HG03196 (cell line): ENCODE data around the gene CRYBG1.
"Not testable (repeated sequence)": the region's sequence is repeated elsewhere in the genome, so short reads cannot be mapped to it uniquely, and the experiment has no call there.

ENCODE experiments used
- ATAC-seq: cut with Tn5 transposase; IDR thresholded peaks from one replicate; pipeline ENCODE4 v1.9.1; 2021; ENCODE audit not compliant: unreplicated experiment

CRYBG1 gene

DNA sequence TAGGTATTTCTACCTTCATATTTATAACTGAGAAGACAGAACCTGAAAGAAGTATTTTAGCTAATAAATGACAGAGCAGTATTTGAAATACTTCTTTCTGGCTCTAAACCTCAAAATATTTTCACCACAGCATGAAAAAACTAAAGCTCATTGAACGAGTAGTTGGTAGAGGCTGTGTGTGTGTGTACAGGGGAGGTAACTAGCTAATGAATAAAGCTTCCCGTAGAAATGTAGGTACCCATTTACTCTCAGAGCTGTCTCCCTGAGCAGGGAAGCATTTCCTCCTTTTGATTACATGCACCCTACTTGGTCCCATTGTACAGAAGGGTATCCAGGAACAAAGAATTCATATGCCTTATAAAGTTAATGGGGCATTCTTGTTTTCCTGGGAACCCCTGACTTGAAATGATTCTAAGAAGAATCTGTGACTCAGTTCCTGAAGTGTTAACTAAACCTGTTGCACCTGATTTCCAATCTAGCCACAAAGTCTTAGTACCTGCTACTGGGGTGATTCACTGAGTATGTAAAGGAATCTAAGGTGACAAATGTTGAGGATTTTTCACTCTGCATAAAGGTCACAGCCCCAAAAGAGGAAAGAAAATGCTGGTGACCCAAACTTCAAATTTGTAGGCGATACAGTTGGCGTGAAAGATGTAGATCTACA is 12.5 kb downstream of the CRYBG1 start:
- no peak for ATAC-seq

DNA sequence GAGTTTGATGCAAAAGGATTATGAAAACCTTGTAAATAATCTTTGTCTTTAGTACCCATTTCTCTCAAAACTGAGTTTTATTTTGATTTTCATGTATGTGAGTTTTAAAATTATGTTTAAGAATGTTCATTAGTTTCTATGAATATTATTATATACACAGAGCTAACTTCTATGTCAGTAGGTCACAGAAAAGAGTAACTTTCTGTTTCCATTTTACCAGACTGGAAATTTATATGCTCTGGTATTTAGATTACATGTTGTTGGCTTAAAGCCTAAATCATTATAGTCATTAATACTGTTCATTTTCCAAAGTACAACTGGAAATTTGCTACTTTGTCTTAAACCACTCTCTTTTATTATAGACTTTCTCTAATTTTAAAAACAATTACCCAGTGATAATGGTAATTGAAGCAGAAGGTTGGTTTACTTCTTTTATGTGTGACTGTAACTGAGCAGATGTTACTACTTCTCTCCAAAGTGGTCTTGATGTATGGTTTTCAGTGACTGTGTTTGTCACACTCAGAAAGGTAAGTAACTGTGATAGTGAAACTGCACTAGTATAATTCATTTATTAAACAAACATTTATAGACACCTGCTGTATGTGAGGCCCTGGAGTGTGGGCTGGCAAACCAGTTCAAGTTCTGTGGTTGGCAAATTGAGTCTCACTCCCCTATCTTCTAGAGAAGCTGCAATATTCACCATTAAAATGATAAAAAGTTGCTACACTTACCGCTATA is 13.2 kb downstream of the CRYBG1 start:
- ATAC-seq = no peak

DNA sequence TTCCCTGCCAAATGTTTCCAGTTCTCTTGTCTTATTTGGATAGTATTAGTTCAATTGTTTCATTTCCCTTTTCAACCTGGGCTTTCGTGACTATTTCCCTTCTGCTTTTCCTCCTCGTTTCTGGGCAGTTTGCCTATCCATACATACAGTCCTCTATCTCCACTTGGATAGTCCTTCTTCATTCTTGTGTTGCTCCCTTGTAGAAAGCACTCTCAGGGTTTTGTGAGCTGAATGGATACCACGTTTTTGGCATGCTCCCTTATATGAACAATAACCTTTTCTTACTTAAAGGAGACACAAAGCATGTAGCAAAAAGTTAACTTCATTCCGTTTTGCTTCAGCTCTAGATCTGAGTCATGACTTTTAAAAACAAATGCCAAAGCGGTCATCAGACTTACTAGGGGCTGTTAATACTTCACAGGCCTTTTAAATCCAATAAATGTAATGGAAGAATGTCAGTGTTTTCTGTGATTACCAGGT is 16.6 kb downstream of the CRYBG1 start:
- ATAC-seq = no peak

- ATAC-seq = no peak
These were observed 19.4 kb downstream of the CRYBG1 start for GRCh38 chr6:106379951-106380350.

DNA sequence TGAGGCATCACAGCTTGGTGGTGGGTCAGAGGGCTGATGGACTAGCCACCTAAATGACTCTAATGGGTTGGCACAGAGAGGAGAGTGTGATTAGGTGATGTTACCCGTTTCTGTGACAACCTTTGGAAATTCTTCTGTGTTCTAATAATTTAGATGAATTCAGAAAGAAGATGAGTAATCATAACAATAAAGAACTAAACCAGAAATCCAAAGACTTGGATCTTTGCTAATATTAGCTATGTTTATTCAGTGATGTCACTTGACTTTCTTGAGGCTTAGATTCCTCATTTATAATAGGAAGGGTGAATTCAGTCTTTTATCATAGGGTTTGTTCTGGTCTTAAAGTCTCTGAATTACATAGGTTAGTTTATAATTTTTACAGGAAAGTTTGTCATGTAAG is 19.9 kb downstream of the CRYBG1 start:
- no peak for ATAC-seq

DNA sequence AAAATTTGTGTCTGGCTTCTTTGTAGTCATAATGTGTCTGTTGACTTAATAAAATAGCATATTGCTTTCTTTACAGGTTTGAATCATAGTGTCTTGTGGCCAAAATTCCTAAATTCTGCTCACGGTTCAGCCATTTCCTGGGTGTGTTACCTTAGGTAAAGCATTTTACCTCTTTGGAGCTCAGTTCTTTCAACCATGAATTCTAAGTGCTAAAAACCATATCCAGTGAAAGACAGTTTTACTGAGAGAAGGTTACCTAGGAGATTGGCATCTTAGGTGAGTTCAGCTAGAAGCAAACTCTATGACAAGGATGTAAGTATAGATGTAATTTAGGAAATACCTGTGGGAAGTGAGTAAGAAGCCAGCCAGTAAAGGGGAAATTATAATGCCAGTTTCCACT is 20.7 kb downstream of the CRYBG1 start:
- ATAC-seq = no peak

- ATAC-seq = no peak
These were observed 21.4 kb downstream of the CRYBG1 start for GRCh38 chr6:106381881-106382280.

DNA sequence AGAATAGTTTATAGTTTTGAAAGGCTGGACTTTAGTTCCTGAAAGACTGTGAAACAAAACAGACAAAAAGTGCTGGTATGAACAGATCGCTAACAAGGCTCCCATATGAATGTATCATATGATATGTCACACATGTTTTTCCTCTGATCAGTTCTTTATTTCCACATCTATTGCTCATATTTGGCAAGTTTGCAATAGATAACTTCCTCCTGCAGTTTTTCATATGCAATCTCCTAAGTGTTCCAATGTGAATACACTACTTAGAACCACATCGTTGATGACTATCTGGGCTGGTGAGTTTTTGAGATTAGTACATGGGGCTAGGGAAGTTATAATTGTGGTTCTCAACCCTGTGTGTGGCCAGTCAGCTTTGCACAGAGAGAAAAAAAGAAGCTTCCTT is 23.1 kb downstream of the CRYBG1 start:
- ATAC-seq = no peak

DNA sequence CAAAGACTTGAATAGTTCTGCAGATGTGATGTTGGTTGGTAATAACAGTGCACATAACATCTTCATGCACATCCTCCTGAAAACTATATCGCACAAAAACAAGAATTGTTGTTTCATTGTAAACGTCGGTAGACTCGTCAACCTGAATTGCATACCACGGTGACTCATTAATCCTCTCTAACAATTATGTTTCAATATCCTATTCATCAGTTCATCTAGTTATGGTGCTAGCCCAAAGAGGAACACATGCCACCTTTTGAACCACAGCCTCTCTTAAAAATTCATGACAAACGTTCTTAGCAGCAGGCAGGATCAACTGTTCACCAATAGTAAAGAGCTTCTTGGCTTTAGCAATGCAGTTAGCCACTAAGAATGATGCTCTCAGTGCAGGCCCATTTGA is 25.0 kb downstream of the CRYBG1 start:
- no peak for ATAC-seq

DNA sequence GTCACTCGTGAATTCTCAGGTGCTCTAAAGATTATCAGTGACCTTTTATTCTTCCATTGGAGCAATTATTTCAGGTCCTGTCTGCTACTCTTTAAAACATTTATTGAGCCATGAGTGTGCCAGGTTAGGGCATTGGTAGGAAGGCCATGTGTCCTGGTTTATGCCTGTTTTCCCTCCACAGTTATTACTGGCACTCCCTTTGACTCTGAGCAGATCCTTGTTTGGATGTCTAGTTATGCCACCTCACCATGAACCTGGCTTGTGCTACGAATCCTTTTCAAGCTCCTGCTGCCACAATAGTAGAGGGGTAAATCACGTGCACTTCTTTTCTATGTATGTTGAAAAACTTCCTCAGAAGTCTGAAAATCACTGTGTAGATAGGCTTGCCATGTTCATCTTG is 27.4 kb downstream of the CRYBG1 start:
- ATAC-seq = no peak

- no peak for ATAC-seq
These were observed 29.6 kb downstream of the CRYBG1 start for GRCh38 chr6:106390088-106390487.

- no peak for ATAC-seq
These were observed 36.1 kb downstream of the CRYBG1 start for GRCh38 chr6:106396426-106397220.

- ATAC-seq = no peak
These were observed 36.9 kb downstream of the CRYBG1 start for GRCh38 chr6:106397431-106397830.

DNA sequence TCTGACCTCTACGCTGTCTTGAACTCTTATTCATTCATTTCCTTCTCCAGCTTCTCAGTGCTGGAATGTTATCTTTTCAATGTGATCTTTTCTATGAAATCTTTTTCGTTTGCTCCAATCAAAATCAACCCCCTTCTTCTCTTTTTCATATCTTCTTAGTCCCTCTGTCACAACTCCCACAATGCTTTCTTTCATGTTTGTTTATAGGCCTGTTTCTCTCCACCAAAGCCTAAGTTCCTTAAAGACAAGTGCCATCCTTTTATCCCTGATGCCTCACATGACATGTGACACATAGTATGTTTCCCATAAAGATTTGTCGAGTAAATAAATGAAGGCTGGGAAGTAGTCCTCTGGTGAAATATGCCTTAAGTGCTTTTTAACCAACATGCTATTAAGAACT is 38.1 kb downstream of the CRYBG1 start:
- no peak for ATAC-seq

GRCh38 chr6:106405044-106405443 is 44.5 kb downstream of the CRYBG1 start:
- not testable (repeated sequence) for ATAC-seq

GRCh38 chr6:106411056-106411455 is 50.5 kb downstream of the CRYBG1 start:
- no peak for ATAC-seq

- ATAC-seq = no peak
These were observed 51.2 kb downstream of the CRYBG1 start for GRCh38 chr6:106411643-106412200.

DNA sequence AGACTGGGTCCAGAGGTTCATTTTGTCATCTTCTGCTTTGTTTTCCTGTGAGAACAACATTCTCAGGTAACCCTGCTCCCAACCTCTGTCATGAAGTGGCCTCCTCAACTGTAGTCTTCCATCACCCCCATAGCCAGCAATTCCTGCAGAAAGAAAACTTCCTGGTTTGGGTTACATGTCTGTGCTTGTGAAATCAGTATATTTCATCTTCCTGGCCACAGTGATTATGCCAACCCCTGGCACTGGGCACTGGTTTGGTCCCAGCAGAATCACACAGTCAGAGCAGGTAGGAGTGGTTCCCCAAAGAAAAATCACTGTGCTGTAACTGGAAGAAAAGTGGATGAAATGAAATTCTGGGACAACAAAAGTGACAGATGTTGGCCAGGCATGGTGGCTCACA is 52.5 kb downstream of the CRYBG1 start:
- no peak for ATAC-seq

GRCh38 chr6:106413722-106414121 is 53.2 kb downstream of the CRYBG1 start:
- no peak for ATAC-seq

DNA sequence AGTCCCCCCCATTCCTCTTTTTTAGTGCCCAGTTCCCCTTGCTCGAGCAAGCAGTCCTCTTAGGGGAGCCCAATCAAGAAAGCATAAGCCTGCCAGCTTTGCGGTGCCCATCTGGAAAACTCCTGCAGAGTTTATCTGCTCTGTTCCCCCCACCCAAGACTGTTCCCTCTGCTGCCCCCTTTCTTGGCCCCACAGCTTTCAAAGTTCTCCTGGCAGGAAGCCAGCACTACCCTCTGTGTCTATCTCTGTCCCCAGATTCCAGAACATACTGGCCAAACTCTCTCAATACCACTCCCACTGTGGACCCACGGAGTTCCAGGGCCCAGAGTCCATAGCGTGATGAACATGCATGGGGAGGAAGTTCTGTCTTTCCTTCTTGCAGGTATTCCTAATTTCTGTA is 55.4 kb downstream of the CRYBG1 start:
- ATAC-seq = no peak

DNA sequence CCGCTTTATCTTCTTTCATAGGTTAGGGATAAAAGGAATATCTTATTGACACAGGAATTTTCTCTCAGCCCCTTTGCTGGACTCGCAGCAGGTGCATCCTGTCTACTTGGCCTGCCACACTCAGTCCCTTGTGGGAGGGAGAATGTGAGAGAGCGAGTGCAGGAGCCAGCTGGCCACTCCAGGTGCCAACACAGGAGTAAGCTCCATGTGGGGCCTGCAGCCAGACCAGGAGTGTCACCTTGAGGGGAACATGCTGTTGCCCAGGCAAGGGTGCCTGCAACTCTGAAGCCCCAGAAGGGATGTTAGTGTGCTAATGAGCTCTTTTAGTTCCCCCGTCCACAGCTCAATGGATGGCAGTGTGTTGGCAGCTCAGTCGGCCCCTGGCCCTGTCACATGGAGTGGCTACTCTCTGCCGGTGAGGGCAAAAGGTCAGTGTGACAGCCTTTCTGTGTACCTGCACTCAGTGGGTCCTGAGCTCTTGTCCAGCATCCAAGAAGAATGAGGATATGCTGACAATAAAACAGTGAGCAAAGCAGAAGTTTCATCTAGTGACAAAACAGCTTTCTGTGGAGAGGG is 57.1 kb downstream of the CRYBG1 start:
- ATAC-seq = no peak
